GM10248 (cell line): ENCODE results near the gene SV2C.

Source experiments
- CTCF ChIA-PET: fragments of 300-600 bp; sonication (Branson Sonifier 250); formaldehyde crosslinking; extraction: SDS; loops from one replicate; lab custom pipeline; 2021; ENCODE audit warnings: antibody characterized with exemption; lab: Yijun Ruan, JAX
- POLR2A ChIA-PET: fragments of 350-650 bp; sonication (Branson Sonifier 250); formaldehyde crosslinking; extraction: SDS; loops from one replicate; lab custom pipeline; 2020; ENCODE audit warnings: antibody characterized with exemption; lab: Yijun Ruan, JAX
- DNase-seq: peaks from one replicate; pipeline ENCODE4 v3.0.0; 2012; ENCODE audit errors: extremely low spot score
- CTCF ChIP-seq: IDR thresholded peaks from 2 replicates; pipeline ENCODE4 v1.5.1; 2012; ENCODE audit warnings: mild to moderate bottlenecking, low read depth; ENCODE audit errors: extremely low read depth, missing control alignments, control extremely low read depth

SV2C gene

DNA sequence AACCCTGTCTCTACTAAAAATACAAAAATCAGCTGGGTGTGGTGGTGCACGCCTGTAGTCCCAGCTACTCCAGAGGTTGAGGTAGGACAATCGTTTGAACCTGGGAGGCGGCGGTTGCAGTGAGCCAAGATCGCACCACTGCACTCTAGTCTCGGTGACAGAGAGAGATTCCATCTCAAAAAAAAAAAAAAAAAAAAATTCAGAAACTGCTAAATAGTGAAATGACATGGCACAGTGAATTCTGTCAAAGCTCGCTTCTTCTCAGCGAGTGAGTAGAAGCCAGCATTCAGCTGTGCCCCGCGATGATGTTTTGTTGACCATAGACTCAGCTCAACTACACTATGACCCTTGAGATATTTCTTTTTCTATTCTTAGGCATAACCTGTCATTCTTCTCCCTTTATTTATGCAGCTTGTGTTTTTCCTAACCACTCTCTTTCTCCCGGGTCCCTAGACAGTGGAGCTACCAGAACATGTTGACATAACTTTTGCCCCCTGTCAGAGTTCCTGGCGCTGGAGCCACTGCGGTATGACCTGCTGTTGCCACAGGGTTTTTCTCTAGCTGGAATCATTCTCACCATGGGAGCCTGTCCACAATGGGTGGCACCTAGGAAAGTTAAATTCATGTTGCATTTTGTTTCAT is 306.5 kb downstream of the SV2C start:
- no peak for DNase-seq
- POLR2A ChIA-PET, result interaction anchor here (0.7 kb wide), 1 partner anchor 13 kb away, joined by 9 read pairs; no protein-coding TSS in a partner anchor
- CTCF ChIA-PET, result interaction anchor here (0.7 to 2.1 kb wide), 10 partner anchors 10 to 194 kb away, joined by 3 to 6 read pairs (median 3); no protein-coding TSS in a partner anchor
- no peak for TF ChIP-seq CTCF

DNA sequence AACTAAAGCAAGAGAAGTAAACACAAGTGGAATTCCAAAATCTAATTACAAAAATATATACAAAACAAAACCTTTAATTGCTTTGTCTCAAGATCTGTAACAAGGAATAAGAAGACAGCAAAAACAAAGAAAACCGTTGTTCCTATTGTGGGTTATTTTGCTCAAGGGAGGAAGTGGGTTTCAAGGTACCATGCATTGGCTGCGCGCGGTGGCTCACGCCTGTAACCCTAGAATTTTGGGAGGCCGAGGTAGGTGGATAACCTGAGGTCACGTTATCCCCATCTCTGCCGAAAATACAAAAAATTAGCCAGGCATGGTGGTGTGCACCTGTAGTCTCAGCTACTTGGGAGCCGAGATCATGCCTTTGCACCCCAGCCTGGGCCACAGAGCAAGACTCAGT is 307.8 kb downstream of the SV2C start:
- no peak for DNase-seq
- TF ChIP-seq CTCF, result no peak
- ChIA-PET CTCF (interaction anchor here (1.8 kb wide), 1 partner anchor 8 kb away, joined by 6 read pairs; no protein-coding TSS in a partner anchor), POLR2A (no interaction called here)

DNA sequence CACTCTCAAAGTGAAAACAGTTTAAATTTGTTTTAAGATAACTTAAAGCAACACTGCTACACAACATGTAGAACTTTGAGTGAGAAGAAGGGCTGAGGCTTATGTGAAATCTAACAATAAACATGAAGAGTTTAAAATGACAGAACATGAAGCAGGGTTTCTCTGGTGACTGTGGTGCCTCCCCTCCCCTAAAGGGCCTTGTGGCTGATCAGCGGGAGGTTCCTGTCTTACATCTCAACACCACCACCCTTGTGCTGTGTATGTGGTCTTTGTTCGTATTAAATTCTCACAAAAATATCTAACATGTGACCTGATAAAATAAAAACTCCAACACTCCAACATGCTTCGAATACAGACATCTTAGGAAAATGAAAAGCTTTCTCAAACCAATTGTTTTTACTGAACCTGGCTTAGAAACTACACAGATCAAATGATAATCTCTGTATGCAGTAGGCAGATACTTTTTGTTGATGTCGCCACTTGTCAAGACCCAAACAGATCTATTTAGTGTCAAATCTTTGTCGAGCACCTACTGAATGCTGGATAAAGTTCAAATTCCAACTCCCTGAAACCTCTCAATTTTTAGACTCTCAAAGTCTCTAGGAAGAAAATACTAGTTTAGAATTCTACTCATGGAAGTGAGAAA is 310.0 kb downstream of the SV2C start:
- ChIA-PET POLR2A (no interaction called here), CTCF (interaction anchor here (1.1 kb wide), 1 partner anchor 9 kb away, joined by 3 read pairs; the partner anchor contains the start of gene IQGAP2)
- TF ChIP-seq CTCF, result no peak
- DNase-seq, result no peak

- no peak for TF ChIP-seq CTCF
- no peak for DNase-seq
- ChIA-PET POLR2A (no interaction called here), CTCF (interaction anchor here (0.8 to 2.3 kb wide), 4 partner anchors 11 to 214 kb away, joined by 3 to 8 read pairs (median 4); no protein-coding TSS in a partner anchor)
Observed at GRCh38 chr5:76397200-76397599, 314.0 kb downstream of the SV2C start.

- DNase-seq, result no peak
- POLR2A ChIA-PET, result no interaction called here
- no peak for TF ChIP-seq CTCF
- CTCF ChIA-PET, result interaction anchor here (1.1 to 2.1 kb wide), 2 partner anchors 9 to 181 kb away, joined by 3 to 6 read pairs; no protein-coding TSS in a partner anchor
Observed at GRCh38 chr5:76399268-76399667, 316.1 kb downstream of the SV2C start.

DNA sequence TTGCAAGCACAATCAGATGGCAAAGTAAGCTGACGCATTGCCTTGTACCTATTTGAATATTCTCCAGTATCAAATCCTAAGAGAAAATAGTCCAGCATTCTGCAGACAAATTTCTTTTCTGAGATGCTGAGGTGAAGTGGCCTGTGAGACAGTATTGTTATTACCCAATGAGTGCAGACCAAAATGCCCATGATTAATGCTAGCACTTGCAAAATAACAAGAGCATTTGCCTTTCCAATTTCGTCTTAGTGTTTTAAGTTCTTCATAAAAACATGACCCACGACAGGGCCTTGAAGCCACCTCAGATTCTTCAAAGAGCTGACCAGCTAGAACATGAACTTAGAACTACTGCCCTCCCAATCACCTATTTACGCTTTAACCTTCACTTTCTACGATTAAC is 317.3 kb downstream of the SV2C start:
- ChIA-PET POLR2A (no interaction called here), CTCF (interaction anchor here (0.7 to 2.1 kb wide), 2 partner anchors 10 to 11 kb away, joined by 3 to 6 read pairs; no protein-coding TSS in a partner anchor)
- no peak for DNase-seq
- TF ChIP-seq CTCF, result no peak
